ENCODE data around the gene PCP2.
"Not testable (repeated sequence)": the region's sequence is repeated elsewhere in the genome, so short reads cannot be mapped to it uniquely, and the experiment has no call there.

PCP2 gene

GRCh38 chr19:7647156-7647555 is 13.6 kb upstream of the PCP2 start:
- no peaks in the 10 kb centered on the region for H3K9me3 Mint-ChIP-seq (ENCODE audit: low read depth)
- peaks cover 3% of the 10 kb centered on the region for H3K4me1 Mint-ChIP-seq (ENCODE audit: low read depth)
- no peaks in the 10 kb centered on the region for H3K27me3 Mint-ChIP-seq
- no peaks in the 10 kb centered on the region for H3K36me3 Mint-ChIP-seq
- H3K27ac Mint-ChIP-seq, result no peak overlapping the region
- no peak overlapping the region for H3K4me3 Mint-ChIP-seq

DNA sequence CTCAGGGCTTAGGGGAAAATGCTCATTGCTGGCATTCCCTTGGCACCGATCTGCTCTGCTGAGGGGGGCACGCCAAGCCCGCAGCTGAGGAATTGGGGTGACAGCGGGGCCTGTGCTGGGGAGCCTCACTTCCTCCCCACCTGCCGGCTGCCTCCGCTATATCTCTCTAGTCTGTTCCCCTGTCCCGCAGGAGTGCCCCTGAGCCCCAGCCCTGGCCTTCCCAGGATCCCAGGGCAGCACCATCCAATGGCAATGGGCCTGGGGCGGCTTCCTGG is 12.8 kb upstream of the PCP2 start:
- Mint-ChIP-seq H3K27me3 (no peaks in the 10 kb centered on the region), H3K9me3 (ENCODE audit: low read depth) (no peaks in the 10 kb centered on the region), H3K27ac (no peak overlapping the region), H3K4me1 (ENCODE audit: low read depth) (no peaks in the 10 kb centered on the region), H3K4me3 (no peak overlapping the region), H3K36me3 (no peaks in the 10 kb centered on the region)

DNA sequence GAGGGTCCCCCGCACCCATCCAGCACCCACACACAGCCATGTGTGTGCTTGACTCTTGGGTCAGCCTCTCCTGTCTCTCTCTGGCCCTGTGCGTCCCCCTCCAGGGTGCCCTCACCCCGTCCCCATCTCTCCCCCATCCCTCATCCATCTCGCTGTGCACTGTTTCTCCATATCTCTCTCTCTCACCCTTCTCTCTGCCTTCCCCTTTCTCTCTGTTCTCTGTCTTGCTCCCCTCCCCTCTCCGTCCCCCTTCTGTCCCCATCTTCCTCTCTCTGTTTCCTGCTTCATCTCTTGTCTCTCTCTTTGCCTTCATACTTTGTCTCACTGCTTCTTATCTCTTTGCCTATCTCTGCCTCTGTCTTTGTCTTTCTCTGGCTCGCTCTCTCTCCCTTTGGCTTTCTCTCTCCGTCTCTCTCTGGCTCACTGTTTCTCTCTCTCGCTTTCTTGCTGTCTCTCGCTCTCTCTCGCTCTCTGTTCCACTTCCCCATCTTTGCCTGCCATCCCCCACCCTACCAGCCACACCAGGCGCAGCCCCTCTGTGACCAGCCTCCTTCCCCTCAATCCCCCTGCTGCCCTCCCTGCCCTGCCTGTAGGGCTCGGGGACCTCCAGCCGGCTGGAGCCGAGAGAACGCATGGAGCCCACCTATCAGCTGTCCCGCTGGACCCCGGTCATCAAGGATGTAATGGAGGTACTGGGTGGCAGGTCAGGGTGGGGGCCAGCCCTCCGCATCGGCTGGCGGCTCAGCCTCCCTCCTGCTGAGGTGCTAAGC is 12.3 kb upstream of the PCP2 start:
- H3K4me3 Mint-ChIP-seq, result no peak overlapping the region
- H3K27ac Mint-ChIP-seq, result no peak overlapping the region
- no peaks in the 10 kb centered on the region for H3K27me3 Mint-ChIP-seq

GRCh38 chr19:7645163-7645562 is 11.6 kb upstream of the PCP2 start:
- Mint-ChIP-seq H3K4me3 (no peak overlapping the region), H3K36me3 (no peaks in the 10 kb centered on the region), H3K4me1 (ENCODE audit: low read depth) (peaks cover 3% of the 10 kb centered on the region), H3K27me3 (no peaks in the 10 kb centered on the region), H3K9me3 (ENCODE audit: low read depth) (no peaks in the 10 kb centered on the region), H3K27ac (no peak overlapping the region)

More for the DNA sequence above, 12.3 kb upstream of the PCP2 start:
- no peaks in the 10 kb centered on the region for H3K4me1 Mint-ChIP-seq (ENCODE audit: low read depth)
- no peaks in the 10 kb centered on the region for H3K36me3 Mint-ChIP-seq
- no peaks in the 10 kb centered on the region for H3K9me3 Mint-ChIP-seq (ENCODE audit: low read depth)

DNA sequence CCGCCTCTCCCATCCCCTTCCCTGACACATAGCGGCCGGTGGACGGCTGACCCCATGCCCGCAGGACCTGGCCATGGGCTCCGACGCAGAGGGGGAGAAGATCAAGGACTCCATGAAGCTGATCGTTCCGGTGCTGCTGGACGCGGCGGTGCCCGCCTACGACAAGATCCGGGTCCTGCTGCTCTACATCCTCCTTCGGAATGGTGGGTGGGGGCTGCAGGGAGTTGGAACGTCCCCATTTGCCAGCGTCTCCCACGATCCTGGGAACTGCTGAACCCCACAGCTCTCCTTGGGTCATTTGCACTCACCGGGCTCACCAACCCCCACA is 11.0 kb upstream of the PCP2 start:
- Mint-ChIP-seq H3K4me1 (ENCODE audit: low read depth) (peaks cover 10% of the 10 kb centered on the region), H3K36me3 (peaks cover 5% of the 10 kb centered on the region), H3K27me3 (no peaks in the 10 kb centered on the region), H3K4me3 (no peak overlapping the region), H3K27ac (no peak overlapping the region), H3K9me3 (ENCODE audit: low read depth) (no peaks in the 10 kb centered on the region)

GRCh38 chr19:7643629-7644549 is 10.4 kb upstream of the PCP2 start:
- H3K9me3 Mint-ChIP-seq (ENCODE audit: low read depth); H3K27me3 Mint-ChIP-seq; H3K36me3 Mint-ChIP-seq; H3K27ac Mint-ChIP-seq; H3K4me3 Mint-ChIP-seq: not testable (repeated sequence)
- peaks cover 14% of the 10 kb centered on the region for H3K4me1 Mint-ChIP-seq (ENCODE audit: low read depth)

- Mint-ChIP-seq H3K9me3 (ENCODE audit: low read depth) (no peaks in the 10 kb centered on the region), H3K36me3 (peaks cover 5% of the 10 kb centered on the region), H3K4me1 (ENCODE audit: low read depth) (peaks cover 15% of the 10 kb centered on the region), H3K4me3 (no peak overlapping the region), H3K27ac (no peak overlapping the region), H3K27me3 (no peaks in the 10 kb centered on the region)
These were observed 9.5 kb upstream of the PCP2 start for GRCh38 chr19:7643031-7643415.

DNA sequence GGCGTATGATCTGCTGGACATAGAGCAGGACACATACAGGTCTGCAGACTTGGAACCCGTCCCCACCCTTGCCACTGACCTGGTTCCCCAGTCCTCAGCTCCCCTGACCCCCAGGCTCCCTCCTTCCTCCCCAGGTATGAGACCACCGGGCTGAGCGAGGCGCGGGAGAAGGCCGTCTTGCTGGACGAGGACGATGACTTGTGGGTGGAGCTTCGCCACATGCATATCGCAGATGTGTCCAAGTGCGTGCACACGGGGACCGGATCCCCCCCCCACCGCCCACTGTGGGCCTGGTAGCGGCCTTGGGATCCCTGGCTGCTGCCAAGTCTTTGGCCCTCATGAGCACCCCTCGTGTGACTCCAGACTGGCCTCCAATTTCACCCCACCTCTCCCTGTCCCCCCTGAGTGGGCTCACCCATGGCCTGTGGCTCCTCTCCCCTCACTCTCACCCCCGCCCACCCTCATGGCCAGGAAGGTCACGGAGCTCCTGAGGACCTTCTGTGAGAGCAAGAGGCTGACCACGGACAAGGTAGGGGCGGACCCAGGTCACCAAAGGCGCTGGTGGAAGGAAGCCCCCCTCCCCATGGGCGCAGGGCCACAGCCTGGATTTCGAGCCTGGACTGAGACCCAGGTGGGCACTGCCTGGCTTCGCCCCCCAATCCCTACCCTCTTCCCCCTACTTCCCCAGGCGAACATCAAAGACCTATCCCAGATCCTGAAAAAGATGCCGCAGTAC is 8.9 kb upstream of the PCP2 start:
- no peaks in the 10 kb centered on the region for H3K9me3 Mint-ChIP-seq (ENCODE audit: low read depth)
- peaks cover 5% of the 10 kb centered on the region for H3K36me3 Mint-ChIP-seq
- no peaks in the 10 kb centered on the region for H3K27me3 Mint-ChIP-seq
- no peak overlapping the region for H3K27ac Mint-ChIP-seq
- peaks cover 18% of the 10 kb centered on the region for H3K4me1 Mint-ChIP-seq (ENCODE audit: low read depth)
- no peak overlapping the region for H3K4me3 Mint-ChIP-seq

GRCh38 chr19:7641290-7642276 is 8.1 kb upstream of the PCP2 start:
- peaks cover 21% of the 10 kb centered on the region for H3K4me1 Mint-ChIP-seq (ENCODE audit: low read depth)
- peaks cover 5% of the 10 kb centered on the region for H3K36me3 Mint-ChIP-seq
- no peaks in the 10 kb centered on the region for H3K9me3 Mint-ChIP-seq (ENCODE audit: low read depth)
- H3K27me3 Mint-ChIP-seq, result no peaks in the 10 kb centered on the region
- no peak overlapping the region for H3K27ac Mint-ChIP-seq
- no peak overlapping the region for H3K4me3 Mint-ChIP-seq

- Mint-ChIP-seq H3K36me3 (peaks cover 5% of the 10 kb centered on the region), H3K27me3 (no peaks in the 10 kb centered on the region), H3K4me1 (ENCODE audit: low read depth) (peaks cover 24% of the 10 kb centered on the region), H3K9me3 (ENCODE audit: low read depth) (no peaks in the 10 kb centered on the region), H3K27ac (no peak overlapping the region), H3K4me3 (no peak overlapping the region)
These were observed 7.3 kb upstream of the PCP2 start for GRCh38 chr19:7640803-7641202.

- H3K9me3 Mint-ChIP-seq (ENCODE audit: low read depth), result no peaks in the 10 kb centered on the region
- H3K27me3 Mint-ChIP-seq, result no peaks in the 10 kb centered on the region
- no peak overlapping the region for H3K27ac Mint-ChIP-seq
- H3K4me3 Mint-ChIP-seq, result peak overlapping the region; percentile 59
- peaks cover 5% of the 10 kb centered on the region for H3K36me3 Mint-ChIP-seq
- peaks cover 28% of the 10 kb centered on the region for H3K4me1 Mint-ChIP-seq (ENCODE audit: low read depth)
These were observed 6.4 kb upstream of the PCP2 start for GRCh38 chr19:7639863-7640348.

GRCh38 chr19:7638802-7639465 is 5.4 kb upstream of the PCP2 start:
- H3K4me1 Mint-ChIP-seq (ENCODE audit: low read depth), result peaks cover 30% of the 10 kb centered on the region
- no peak overlapping the region for H3K4me3 Mint-ChIP-seq
- no peak overlapping the region for H3K27ac Mint-ChIP-seq
- H3K27me3 Mint-ChIP-seq, result no peaks in the 10 kb centered on the region
- H3K9me3 Mint-ChIP-seq (ENCODE audit: low read depth), result no peaks in the 10 kb centered on the region
- peaks cover 5% of the 10 kb centered on the region for H3K36me3 Mint-ChIP-seq

DNA sequence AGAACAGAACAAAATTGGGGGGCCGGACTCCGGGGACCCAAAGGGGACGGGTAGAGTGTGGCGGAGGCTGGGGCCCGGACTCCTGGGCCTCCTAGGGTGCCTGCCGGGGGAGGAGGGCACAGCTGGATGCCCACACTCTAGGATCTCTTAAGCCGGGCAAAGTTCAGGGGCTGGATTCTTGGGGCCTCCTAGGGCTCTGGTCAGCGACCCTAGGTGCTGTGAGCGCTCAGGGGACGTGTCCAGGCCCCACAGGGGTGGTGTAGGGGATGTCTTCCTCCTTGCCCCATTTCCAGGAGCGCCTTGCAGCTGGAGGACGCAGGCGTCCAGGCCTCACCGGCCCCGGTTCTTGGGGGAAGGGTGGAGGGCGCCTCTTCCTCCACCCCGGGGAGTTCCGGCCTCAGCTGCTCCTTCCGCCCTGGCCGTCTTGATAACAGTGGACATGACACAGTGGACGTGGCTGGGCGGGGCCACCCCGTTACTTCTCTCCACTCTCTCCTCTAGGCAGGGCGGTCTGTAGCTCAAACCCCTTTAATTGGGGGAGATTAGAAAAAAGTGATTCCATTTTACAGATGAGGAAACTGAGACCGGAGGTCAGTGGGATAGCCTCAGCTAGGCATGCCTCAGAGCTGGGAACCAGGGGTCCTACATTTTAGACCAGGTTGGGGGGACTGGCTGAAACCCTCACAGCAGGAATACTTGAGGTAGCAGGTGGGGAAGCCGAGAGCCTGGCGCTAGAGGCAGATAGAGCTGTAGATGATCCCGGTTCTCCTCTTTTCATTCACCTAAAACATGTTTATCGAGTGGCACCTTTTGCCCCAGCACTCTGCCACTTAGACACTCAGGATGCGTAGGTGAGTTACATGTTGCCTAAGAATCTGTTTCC is 4.1 kb upstream of the PCP2 start:
- peak overlapping the region; percentile 83 for H3K4me3 Mint-ChIP-seq
- H3K36me3 Mint-ChIP-seq, result peaks cover 5% of the 10 kb centered on the region
- peaks cover 30% of the 10 kb centered on the region for H3K4me1 Mint-ChIP-seq (ENCODE audit: low read depth)
- no peaks in the 10 kb centered on the region for H3K9me3 Mint-ChIP-seq (ENCODE audit: low read depth)
- H3K27me3 Mint-ChIP-seq, result no peaks in the 10 kb centered on the region
- peak overlapping the region; percentile 73 for H3K27ac Mint-ChIP-seq
